ENCODE measurements around the gene LIMS1.
"Not testable (repeated sequence)": the region's sequence is repeated elsewhere in the genome, so short reads cannot be mapped to it uniquely, and the experiment has no call there.

The LIMS1 gene

DNA sequence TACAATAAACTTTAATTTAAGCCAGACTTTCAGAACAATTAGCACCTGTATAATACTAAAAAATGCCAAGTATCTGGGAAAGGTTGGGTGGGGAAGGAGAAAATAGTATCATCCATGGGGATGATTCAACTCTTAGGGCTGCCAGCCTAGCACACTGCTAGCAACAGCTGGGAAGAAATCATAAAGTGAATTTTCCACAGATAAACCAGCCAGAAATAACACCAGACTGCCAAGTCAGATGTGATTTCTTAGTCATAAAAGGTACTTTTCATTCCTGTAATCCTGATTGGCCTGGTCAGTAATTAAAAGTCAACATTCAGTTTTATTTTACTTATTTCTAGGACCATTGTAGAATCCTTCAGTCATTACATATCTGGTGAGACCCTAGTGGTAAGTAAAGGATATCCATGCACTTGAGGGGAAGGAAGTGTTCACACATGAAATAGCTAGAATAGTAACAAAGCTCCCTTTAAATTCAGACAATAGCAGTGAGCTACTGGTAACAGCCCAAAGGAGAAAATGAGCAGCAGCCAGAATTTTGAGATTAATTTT is 59.4 kb downstream of the LIMS1 start:
- Histone ChIP-seq H3K14ac (ENCODE audit: low read length) (no peak overlapping the region), H3K79me1 (ENCODE audit: low read length) (peaks cover 7% of the 10 kb centered on the region), H3K27ac (ENCODE audit: low read depth, low read length) (peak overlapping the region; percentile 96), H4K91ac (ENCODE audit: low read depth, low read length) (peak overlapping the region; percentile 37), H2AFZ (ENCODE audit: insufficient read depth, low read length, poor library complexity) (no peak overlapping the region), H3K27me3 (ENCODE audit: insufficient read depth, low read length) (no peaks in the 10 kb centered on the region), H3K23ac (ENCODE audit: low read length) (no peak overlapping the region), H3K4ac (ENCODE audit: low read depth, low read length) (peak overlapping the region; percentile 62), H2BK5ac (ENCODE audit: low read depth, low read length, poor library complexity) (peak overlapping the region; percentile 93), H4K12ac (ENCODE audit: low read depth, low read length) (no peak overlapping the region), H3K9ac (ENCODE audit: low read length) (no peak overlapping the region), H3K4me1 (ENCODE audit: control insufficient read depth in 1 of 2, insufficient read depth in 2 of 2, low read length in 2 of 2) (peaks cover 0 to 7% of the 10 kb centered on the region in 2 experiments), H3K36me3 (ENCODE audit: control insufficient read depth in 1 of 2, insufficient read depth in 2 of 2, low read length in 2 of 2) (no peaks in the 10 kb centered on the region), H3K9me3 (ENCODE audit: insufficient read depth, low read depth, low read length) (no peaks in the 10 kb centered on the region), H4K8ac (ENCODE audit: low read depth, low read length) (no peak overlapping the region), H3K79me2 (ENCODE audit: control insufficient read depth, insufficient read depth, low read length, poor library complexity) (peaks cover 4% of the 10 kb centered on the region), H2BK120ac (ENCODE audit: insufficient read depth, low read length, poor library complexity) (peak overlapping the region; percentile 76), H3K4me3 (ENCODE audit: low read depth, low read length) (no peak overlapping the region), H2BK12ac (ENCODE audit: low read length) (no peak overlapping the region), H2AK5ac (ENCODE audit: low read length) (no peak overlapping the region), H3K4me2 (ENCODE audit: low read length) (peak overlapping the region; percentile 40), H3K18ac (ENCODE audit: low read length) (no peak overlapping the region)
- no peak for DNase-seq

DNA sequence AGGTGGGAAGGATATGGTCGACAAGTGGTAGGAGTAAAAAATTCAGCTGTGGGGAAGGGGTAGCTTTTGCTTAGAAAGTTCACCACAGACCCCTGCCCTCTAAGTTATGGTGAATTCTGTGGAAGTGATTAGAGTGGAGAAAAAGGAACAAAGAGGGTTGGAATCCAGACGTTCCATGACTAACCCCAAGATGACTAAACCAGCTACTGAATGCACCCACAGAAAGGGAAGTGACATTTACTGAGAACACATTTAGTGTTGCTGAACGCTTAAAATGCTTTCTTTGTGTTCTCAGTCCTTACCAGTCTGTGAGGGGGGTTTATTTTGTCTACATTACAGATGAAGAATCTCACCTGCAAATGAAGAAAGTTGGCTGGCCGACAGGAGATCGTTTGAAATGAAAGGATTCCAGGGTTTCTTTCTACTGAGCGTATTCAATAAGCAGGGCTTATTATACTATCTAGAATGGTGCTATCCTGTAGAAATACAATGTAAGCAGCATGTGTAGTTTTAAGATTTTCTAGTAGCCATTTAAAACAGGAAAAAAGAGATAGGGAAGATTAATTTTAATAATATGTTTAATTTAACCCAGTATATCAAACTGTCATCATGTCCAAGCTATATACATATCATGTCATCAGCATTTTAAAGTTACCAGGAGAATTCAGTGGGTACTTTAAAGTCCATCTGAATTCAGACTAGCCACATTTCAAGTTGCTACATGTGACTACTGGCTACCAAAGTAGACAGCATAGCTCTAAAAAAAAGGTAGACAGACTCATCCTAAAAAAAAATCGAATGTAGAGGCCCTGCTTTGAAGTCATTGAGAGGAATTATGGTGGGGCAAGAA is 60.1 kb downstream of the LIMS1 start:
- Histone ChIP-seq H3K9ac (ENCODE audit: low read length) (no peak overlapping the region), H2BK120ac (ENCODE audit: insufficient read depth, low read length, poor library complexity) (no peak overlapping the region), H3K4ac (ENCODE audit: low read depth, low read length) (no peak overlapping the region), H3K4me1 (ENCODE audit: control insufficient read depth in 1 of 2, insufficient read depth in 2 of 2, low read length in 2 of 2) (peaks cover 0 to 7% of the 10 kb centered on the region in 2 experiments), H3K14ac (ENCODE audit: low read length) (no peak overlapping the region), H3K4me2 (ENCODE audit: low read length) (peak overlapping the region; percentile 40), H4K12ac (ENCODE audit: low read depth, low read length) (no peak overlapping the region), H3K23ac (ENCODE audit: low read length) (no peak overlapping the region), H2AK5ac (ENCODE audit: low read length) (no peak overlapping the region), H4K8ac (ENCODE audit: low read depth, low read length) (no peak overlapping the region), H3K4me3 (ENCODE audit: low read depth, low read length) (no peak overlapping the region), H3K9me3 (ENCODE audit: insufficient read depth, low read depth, low read length) (no peaks in the 10 kb centered on the region), H2BK12ac (ENCODE audit: low read length) (no peak overlapping the region), H4K91ac (ENCODE audit: low read depth, low read length) (no peak overlapping the region), H3K27ac (ENCODE audit: low read depth, low read length) (peak overlapping the region; percentile 96), H3K27me3 (ENCODE audit: insufficient read depth, low read length) (no peaks in the 10 kb centered on the region), H3K79me1 (ENCODE audit: low read length) (peaks cover 7% of the 10 kb centered on the region), H2BK5ac (ENCODE audit: low read depth, low read length, poor library complexity) (no peak overlapping the region), H3K36me3 (ENCODE audit: control insufficient read depth in 1 of 2, insufficient read depth in 2 of 2, low read length in 2 of 2) (no peaks in the 10 kb centered on the region), H3K79me2 (ENCODE audit: control insufficient read depth, insufficient read depth, low read length, poor library complexity) (peaks cover 4% of the 10 kb centered on the region), H3K18ac (ENCODE audit: low read length) (no peak overlapping the region), H2AFZ (ENCODE audit: insufficient read depth, low read length, poor library complexity) (no peak overlapping the region)
- no CpG with 5 or more reads among the region's 7 CpGs for WGBS (ENCODE audit: extremely low coverage, insufficient coverage, insufficient read length)
- peak in 1 of 2 donors; percentile 34 for DNase-seq

DNA sequence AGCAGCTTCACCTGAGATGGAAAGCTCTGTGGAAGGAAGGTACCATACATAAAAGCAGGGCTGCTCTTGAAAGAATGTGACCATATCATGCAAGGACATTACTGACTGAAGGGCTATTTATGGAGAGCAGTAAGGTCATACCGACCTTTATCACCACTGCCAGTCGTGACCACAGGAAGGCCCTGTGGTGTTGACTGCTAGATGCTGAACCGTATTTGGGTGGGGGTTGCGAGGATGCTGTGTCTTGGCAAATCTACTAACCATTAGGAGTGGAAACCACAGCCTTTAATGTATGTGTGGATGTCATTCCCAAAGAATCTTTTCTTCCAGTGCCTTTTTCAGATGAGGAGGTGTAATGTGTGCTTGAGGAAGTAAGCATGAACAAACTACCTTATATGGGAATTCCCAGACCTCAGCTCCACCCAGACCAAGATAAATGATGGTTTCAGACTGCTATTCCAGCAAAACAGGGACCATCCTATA is 60.8 kb downstream of the LIMS1 start:
- no peak overlapping the region for H2BK120ac ChIP-seq (ENCODE audit: insufficient read depth, low read length, poor library complexity)
- H3K4ac ChIP-seq (ENCODE audit: low read depth, low read length): no peak overlapping the region
- H3K23ac ChIP-seq (ENCODE audit: low read length): no peak overlapping the region
- no peaks in the 10 kb centered on the region for H3K9me3 ChIP-seq (ENCODE audit: insufficient read depth, low read depth, low read length)
- peaks cover 7% of the 10 kb centered on the region for H3K79me1 ChIP-seq (ENCODE audit: low read length)
- DNase-seq: no peak
- H3K79me2 ChIP-seq (ENCODE audit: control insufficient read depth, insufficient read depth, low read length, poor library complexity): peaks cover 4% of the 10 kb centered on the region
- no peak overlapping the region for H3K4me3 ChIP-seq (ENCODE audit: low read depth, low read length)
- H4K12ac ChIP-seq (ENCODE audit: low read depth, low read length): no peak overlapping the region
- no CpG with 5 or more reads among the region's 4 CpGs for WGBS (ENCODE audit: extremely low coverage, insufficient coverage, insufficient read length)
- H4K8ac ChIP-seq (ENCODE audit: low read depth, low read length): no peak overlapping the region
- H3K18ac ChIP-seq (ENCODE audit: low read length): no peak overlapping the region
- peak overlapping the region; percentile 93 for H3K27ac ChIP-seq (ENCODE audit: low read depth, low read length)
- H3K14ac ChIP-seq (ENCODE audit: low read length): no peak overlapping the region
- no peak overlapping the region for H2AK5ac ChIP-seq (ENCODE audit: low read length)
- H3K9ac ChIP-seq (ENCODE audit: low read length): no peak overlapping the region
- no peaks in the 10 kb centered on the region for H3K27me3 ChIP-seq (ENCODE audit: insufficient read depth, low read length)
- H2AFZ ChIP-seq (ENCODE audit: insufficient read depth, low read length, poor library complexity): no peak overlapping the region
- H2BK12ac ChIP-seq (ENCODE audit: low read length): no peak overlapping the region
- H3K4me1 ChIP-seq (ENCODE audit: control insufficient read depth in 1 of 2, insufficient read depth in 2 of 2, low read length in 2 of 2): peaks cover 0 to 7% of the 10 kb centered on the region in 2 experiments
- H2BK5ac ChIP-seq (ENCODE audit: low read depth, low read length, poor library complexity): no peak overlapping the region
- no peaks in the 10 kb centered on the region for H3K36me3 ChIP-seq (ENCODE audit: control insufficient read depth in 1 of 2, insufficient read depth in 2 of 2, low read length in 2 of 2)
- H4K91ac ChIP-seq (ENCODE audit: low read depth, low read length): no peak overlapping the region
- peak overlapping the region; percentile 2 for H3K4me2 ChIP-seq (ENCODE audit: low read length)

DNA sequence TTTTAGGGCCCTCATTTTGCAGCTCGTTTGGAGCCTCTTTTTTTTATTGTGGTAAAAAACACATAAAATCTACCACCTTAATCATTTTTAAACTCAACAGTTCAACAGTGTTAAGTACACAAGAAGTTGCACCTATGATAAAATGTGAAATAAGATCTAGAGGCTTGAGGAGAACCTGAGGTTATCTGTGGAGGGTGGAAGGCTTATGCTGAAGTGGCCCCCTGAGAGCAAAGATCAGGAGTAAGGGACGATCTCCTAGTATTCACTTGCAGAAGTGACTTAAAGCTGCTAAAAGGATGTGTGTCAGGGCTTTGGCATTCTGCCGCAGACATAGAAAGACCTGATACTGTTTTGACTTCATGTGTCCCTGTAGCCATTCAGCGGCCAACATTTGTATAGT is 61.5 kb downstream of the LIMS1 start:
- not testable (repeated sequence) for H3K9ac ChIP-seq (ENCODE audit: low read length); H3K79me2 ChIP-seq (ENCODE audit: control insufficient read depth, insufficient read depth, low read length, poor library complexity); H3K79me1 ChIP-seq (ENCODE audit: low read length); H2BK5ac ChIP-seq (ENCODE audit: low read depth, low read length, poor library complexity); H3K18ac ChIP-seq (ENCODE audit: low read length); H3K23ac ChIP-seq (ENCODE audit: low read length); H2BK12ac ChIP-seq (ENCODE audit: low read length); H4K8ac ChIP-seq (ENCODE audit: low read depth, low read length); H4K12ac ChIP-seq (ENCODE audit: low read depth, low read length); H3K4me2 ChIP-seq (ENCODE audit: low read length); H4K91ac ChIP-seq (ENCODE audit: low read depth, low read length); H2BK120ac ChIP-seq (ENCODE audit: insufficient read depth, low read length, poor library complexity); H3K4ac ChIP-seq (ENCODE audit: low read depth, low read length); H3K9me3 ChIP-seq (ENCODE audit: insufficient read depth, low read depth, low read length); H2AK5ac ChIP-seq (ENCODE audit: low read length); H3K27me3 ChIP-seq (ENCODE audit: insufficient read depth, low read length); H3K4me3 ChIP-seq (ENCODE audit: low read depth, low read length); DNase-seq; H2AFZ ChIP-seq (ENCODE audit: insufficient read depth, low read length, poor library complexity); H3K14ac ChIP-seq (ENCODE audit: low read length); H3K4me1 ChIP-seq (ENCODE audit: control insufficient read depth in 1 of 2, insufficient read depth in 2 of 2, low read length in 2 of 2); H3K36me3 ChIP-seq (ENCODE audit: control insufficient read depth in 1 of 2, insufficient read depth in 2 of 2, low read length in 2 of 2)
- H3K27ac ChIP-seq (ENCODE audit: low read depth, low read length): peak overlapping the region; percentile 93
- no CpG with 5 or more reads among the region's 4 CpGs for WGBS (ENCODE audit: extremely low coverage, insufficient coverage, insufficient read length)

Measured in trophoblast cell (in vitro differentiated cells and primary cell).